Right lobe of liver (tissue), 6 donors: Measurements from ENCODE around the gene SIX5. TPM values are rescaled to one million over a fixed set of nuclear protein-coding genes. Genes with fewer than 3 reads are reported as not detected.

Experiments
- ATAC-seq, 4 donors: fragments of 200-7000 bp; cut with Tn5 transposase; one replicate each; pipeline ENCODE4 v1.9.1; 2020; ENCODE audit warnings: mild to moderate bottlenecking in 4 of 4, moderate library complexity in 4 of 4
- DNase-seq, 3 donors: peaks; one replicate each; pipeline ENCODE4 v3.0.0-alpha.2; 2020
- H3K27ac ChIP-seq, 3 donors: fragments of 200-600 bp; one replicate each; pipeline ENCODE4 v1.8.0; 2022
- H3K27me3 ChIP-seq, 2 donors: fragments of 200-600 bp; one replicate each; pipeline ENCODE4 v1.8.0; 2022
- H3K36me3 ChIP-seq, 4 donors: fragments of 200-600 bp; sonication (generic) in 1 of 4; one replicate each; pipeline versions ENCODE4 v1.5.1 to v1.8.0; 2017 to 2022; ENCODE audit warnings: control low read depth in 1 of 4
- H3K4me1 ChIP-seq, 4 donors: fragments of 200-600 bp; sonication (generic) in 1 of 4; one replicate each; pipeline versions ENCODE4 v1.5.1 to v1.8.0; 2017 to 2022; ENCODE audit warnings: control low read depth in 1 of 4
- H3K4me3 ChIP-seq, 3 donors: fragments of 200-600 bp; one replicate each; pipeline ENCODE4 v1.8.0; 2022
- H3K9me3 ChIP-seq, 4 donors: fragments of 200-600 bp; sonication (generic) in 1 of 4; one replicate each; pipeline versions ENCODE4 v1.5.1 to v1.8.0; 2017 to 2022; ENCODE audit warnings: control low read depth in 1 of 4
- CTCF ChIP-seq, 4 donors: fragments of 200-600 bp in 3 of 4; fragments of 450-650 bp in 1 of 4; IDR thresholded peaks; one replicate each; pipeline versions ENCODE4 v1.5.1 to v1.8.0; 2016 to 2022; ENCODE audit warnings: antibody characterized with exemption in 4 of 4, mild to moderate bottlenecking in 2 of 4
- POLR2A ChIP-seq: fragments of 450-650 bp; IDR thresholded peaks from one replicate; pipeline ENCODE4 v1.6.1; 2017; ENCODE audit warnings: antibody characterized with exemption, mild to moderate bottlenecking
- WGBS: methylation state at CpG from one replicate; pipeline ENCODE4 v1.1.6; 2018; ENCODE audit warnings: low coverage, low lambda C conversion rate; ENCODE audit not compliant: insufficient coverage; ENCODE audit errors: missing lambda C conversion rate; 5-methylcytosine and 5-hydroxymethylcytosine counted together
- intact Hi-C, 2 donors: fragments of 100-400 bp; cut with DNase I; formaldehyde crosslinking; loops; one replicate each; pipeline versions ENCODE4 v1.11.2 to v1.14.1; 2022
- total RNA-seq, 6 experiments: library from RNA; depleted of rRNA in 2 of 6; stranded (reverse); fragments of >200 nt in 2 of 6; fragmentation: NEBNext Ultra II Directional in 3 of 6; extraction: Animal tissue kit (Norgen Biotek cat#: 25700) in 3 of 6; gene quantifications; one replicate each; pipeline versions ENCODE4 v1.1.0 to v1.2.4, GENCODE V29; 2016 to 2023
- donor health status: DM: no; HTN: yes; CAD: no.
- donor health status: DM: no; HTN: no; CAD: no.
- donor health status: DM: no; HTN: no; CAD: no.
- donor health status: DM: no; HTN: yes; CAD: no.
- donor health status: DM: no; HTN: yes; CAD: no.

SIX5 gene
- total RNA-seq, 6 experiments from 2014 or later: 7.8 to 11.6 (median 9.5) TPM

- Histone ChIP-seq H3K27ac (no peak overlapping the region), H3K4me3 (no peak overlapping the region), H3K9me3 (no peaks in the 10 kb centered on the region), H3K27me3 (no peaks in the 10 kb centered on the region), H3K4me1 (peaks cover 0 to 5% (median 0%) of the 10 kb centered on the region in 4 donors), H3K36me3 (peaks cover 0 to 7% (median 0%) of the 10 kb centered on the region in 4 donors)
- no peak for DNase-seq
- intact Hi-C loops: no loop called here
- ATAC-seq: no peak
- TF ChIP-seq CTCF (IDR thresholded peaks at IDR 0.05): no peak
- TF ChIP-seq POLR2A: no peak
- 97% methylated on average over 9 of the region's 28 CpGs for WGBS
Observed at GRCh38 chr19:45778010-45778661, 9.1 kb upstream of the SIX5 start.

- intact Hi-C loops: no loop called here
- 100% methylated on average over 5 of the region's 34 CpGs for WGBS
Observed at GRCh38 chr19:45777395-45777961, 8.4 kb upstream of the SIX5 start.

GRCh38 chr19:45774765-45775164 lies 5.7 kb upstream of the SIX5 start:
- Histone ChIP-seq H3K9me3 (no peaks in the 10 kb centered on the region), H3K27ac (no peak overlapping the region), H3K36me3 (peaks cover 0 to 7% (median 0%) of the 10 kb centered on the region in 4 donors), H3K27me3 (no peaks in the 10 kb centered on the region), H3K4me1 (peaks cover 0 to 19% (median 6%) of the 10 kb centered on the region in 4 donors), H3K4me3 (no peak overlapping the region)
- intact Hi-C loops: no loop called here
- DNase-seq: no peak
- TF ChIP-seq POLR2A (no peak), CTCF (IDR thresholded peaks at IDR 0.05) (no peak)
- WGBS: no CpG with 5 or more reads among the region's 9 CpGs
- ATAC-seq: no peak

More at GRCh38 chr19:45777395-45777961, 8.4 kb upstream of the SIX5 start:
- H3K27ac ChIP-seq: no peak overlapping the region
- H3K27me3 ChIP-seq: no peaks in the 10 kb centered on the region
- ATAC-seq: no peak
- H3K36me3 ChIP-seq: peaks cover 0 to 7% (median 0%) of the 10 kb centered on the region in 4 donors
- H3K9me3 ChIP-seq: no peaks in the 10 kb centered on the region
- H3K4me1 ChIP-seq: peaks cover 0 to 5% (median 0%) of the 10 kb centered on the region in 4 donors
- TF ChIP-seq CTCF (IDR thresholded peaks at IDR 0.05) (no peak), POLR2A (no peak)
- DNase-seq: no peak
- H3K4me3 ChIP-seq: no peak overlapping the region

GRCh38 chr19:45773384-45773783 lies 4.3 kb upstream of the SIX5 start:
- H3K27ac ChIP-seq: no peak overlapping the region
- no peaks in the 10 kb centered on the region for H3K9me3 ChIP-seq
- ATAC-seq (no peak), DNase-seq (no peak)
- H3K4me1 ChIP-seq: peaks cover 0 to 15% (median 6%) of the 10 kb centered on the region in 4 donors
- TF ChIP-seq POLR2A: no peak
- TF ChIP-seq CTCF (IDR thresholded peaks at IDR 0.05): no peak
- no peaks in the 10 kb centered on the region for H3K27me3 ChIP-seq
- H3K36me3 ChIP-seq: peaks cover 0 to 7% (median 0%) of the 10 kb centered on the region in 4 donors
- 9% methylated on average over 2 of the region's 2 CpGs for WGBS
- intact Hi-C loops: no loop called here
- no peak overlapping the region for H3K4me3 ChIP-seq
